Endothelial cell of umbilical vein (primary cell): ENCODE data around the gene CORO2B. TPM values are rescaled to one million over a fixed set of nuclear protein-coding genes. Genes with fewer than 3 reads are reported as not detected.

Experiments used
- BruUV-seq: library from RNA; stranded (reverse); fragments of 400-500 nt; replicated peaks from 2 replicates; lab custom pipeline; 2021; lab: Mats Ljungman, UMichigan
- CTCF ChIA-PET: fragments of 300-600, 350-600 bp; sonication (Branson Sonifier 250); formaldehyde crosslinking; loops from one replicate; lab custom pipeline; 2021; ENCODE audit warnings: antibody characterized with exemption, inconsistent platforms; lab: Charles Lee
- POLR2A ChIA-PET: fragments of 300-600, 350-600 bp; sonication (Branson Sonifier 250); formaldehyde crosslinking; loops from one replicate; lab custom pipeline; 2021; ENCODE audit warnings: antibody characterized with exemption, inconsistent platforms; lab: Charles Lee
- DNase-seq: peaks from one replicate; pipeline ENCODE4 v3.0.0-alpha.2; 2011; ENCODE audit warnings: low read depth, low spot score
- FAIRE-seq: peaks from 2 replicates; lab custom pipeline; 2011; peaks lifted over from hg19 to GRCh38; lab: Jason Lieb, UNC
- H2AFZ ChIP-seq: 2 replicates; pipeline ENCODE4 v1.6.0; 2012; ENCODE audit warnings: low read depth, low read length, control low read depth, inconsistent platforms
- H3K27ac ChIP-seq: 2 replicates; pipeline ENCODE4 v1.5.1; 2011; ENCODE audit warnings: low read depth, mild to moderate bottlenecking, control low read depth, low read length, moderate library complexity; ENCODE audit not compliant: insufficient read depth
- H3K27me3 ChIP-seq, 2 experiments: 2 replicates each; pipeline versions ENCODE4 v1.6.0 to v1.6.1; 2011; ENCODE audit warnings: low read length in 2 of 2, mixed read lengths in 1 of 2; ENCODE audit not compliant: control insufficient read depth in 2 of 2, insufficient read depth in 2 of 2
- H3K36me3 ChIP-seq, 2 experiments: 2 replicates in 1 of 2; 3 replicates in 1 of 2; pipeline ENCODE4 v1.5.1; 2011; ENCODE audit warnings: low read length in 2 of 2, mild to moderate bottlenecking in 1 of 2, moderate library complexity in 1 of 2; ENCODE audit not compliant: control insufficient read depth in 2 of 2, insufficient read depth in 2 of 2; ENCODE audit errors: extremely low read depth in 1 of 2
- H3K4me1 ChIP-seq: 3 replicates; pipeline ENCODE4 v1.5.1; 2011; ENCODE audit warnings: mild to moderate bottlenecking, low read length; ENCODE audit not compliant: control insufficient read depth, insufficient read depth; ENCODE audit errors: extremely low read depth
- H3K4me2 ChIP-seq: 2 replicates; pipeline ENCODE4 v1.6.1; 2011; ENCODE audit warnings: low read length, control low read depth, mixed read lengths; ENCODE audit not compliant: insufficient read depth
- H3K4me3 ChIP-seq, 3 experiments: fragments of 200-600 bp in 1 of 3; sonication (generic), shearing (Covaris generic) in 1 of 3; replicated peaks in 1 of 3; 2 replicates each; pipeline ENCODE4 v1.5.1; 2011 to 2016; ENCODE audit warnings: control low read depth in 3 of 3, low read length in 3 of 3, mild to moderate bottlenecking in 2 of 3, inconsistent platforms in 1 of 3, low read depth in 1 of 3, moderate library complexity in 1 of 3; ENCODE audit not compliant: insufficient read depth in 1 of 3
- H3K79me2 ChIP-seq: 2 replicates; pipeline ENCODE4 v1.6.0; 2012; ENCODE audit warnings: low read length, inconsistent platforms; ENCODE audit not compliant: control insufficient read depth, insufficient read depth
- H3K9ac ChIP-seq: replicated peaks from 2 replicates; pipeline ENCODE3; 2011; ENCODE audit warnings: low read length, control low read depth; ENCODE audit not compliant: insufficient read depth; ENCODE audit errors: extremely low read depth
- H3K9me1 ChIP-seq: replicated peaks from 3 replicates; pipeline ENCODE4 v1.6.0; 2011; ENCODE audit warnings: mild to moderate bottlenecking, low read length; ENCODE audit not compliant: control insufficient read depth, insufficient read depth; ENCODE audit errors: extremely low read depth
- H3K9me3 ChIP-seq: replicated peaks from 2 replicates; pipeline ENCODE4 v1.5.1; 2012; ENCODE audit warnings: low read length, inconsistent platforms; ENCODE audit not compliant: control insufficient read depth, insufficient read depth
- H4K20me1 ChIP-seq: replicated peaks from 2 replicates; pipeline ENCODE3; 2011; ENCODE audit warnings: mild to moderate bottlenecking, low read length; ENCODE audit not compliant: control insufficient read depth, insufficient read depth; ENCODE audit errors: extremely low read depth
- CTCF ChIP-seq, 2 donors: IDR thresholded peaks; 1 replicate in 1 of 2; 2 replicates in 1 of 2; pipeline ENCODE4 v1.5.1; 2011; ENCODE audit warnings: low read length in 2 of 2, mild to moderate bottlenecking in 2 of 2, moderate library complexity in 2 of 2, control low read depth in 1 of 2, inconsistent platforms in 1 of 2, low read depth in 1 of 2; ENCODE audit not compliant: insufficient read depth in 1 of 2; ENCODE audit errors: extremely low read depth in 1 of 2
- EZH2 ChIP-seq: IDR thresholded peaks from 2 replicates; pipeline ENCODE4 v1.6.1; 2012; ENCODE audit warnings: borderline replicate concordance, low read depth, mild to moderate bottlenecking, moderate library complexity, low read length, inconsistent platforms; ENCODE audit not compliant: severe bottlenecking
- FOS ChIP-seq: IDR thresholded peaks from 2 replicates; pipeline ENCODE4 v1.6.1; 2011; ENCODE audit warnings: mild to moderate bottlenecking, low read length, moderate library complexity, borderline replicate concordance; ENCODE audit not compliant: insufficient read depth
- GATA2 ChIP-seq: IDR thresholded peaks from 2 replicates; pipeline ENCODE4 v1.7.0; 2011; ENCODE audit warnings: low read depth, mild to moderate bottlenecking, moderate library complexity, mixed read lengths, low read length; ENCODE audit not compliant: insufficient read length, insufficient read depth
- JUN ChIP-seq: IDR thresholded peaks from 2 replicates; pipeline ENCODE4 v1.6.1; 2011; ENCODE audit warnings: borderline replicate concordance, low read depth; ENCODE audit not compliant: insufficient read length, insufficient read depth
- MYC ChIP-seq: IDR thresholded peaks from one replicate; pipeline ENCODE4 v1.6.1; 2011; ENCODE audit warnings: mild to moderate bottlenecking, low read depth, low read length
- POLR2A ChIP-seq: IDR thresholded peaks from 2 replicates; pipeline ENCODE4 v1.6.1; 2012; ENCODE audit warnings: low read depth, mild to moderate bottlenecking, control low read depth, low read length
- POLR2AphosphoS5 ChIP-seq: IDR thresholded peaks from 2 replicates; pipeline ENCODE4 v1.6.1; 2012; ENCODE audit warnings: low read depth, mild to moderate bottlenecking, control low read depth, low read length, moderate library complexity; ENCODE audit not compliant: insufficient read depth
- dilution Hi-C: fragments of 300-500 bp; cut with MboI; formaldehyde crosslinking; loops from one replicate; pipeline ENCODE4 v1.15.0; 2019; ENCODE audit warnings: low sequenced_read_pairs; ENCODE audit not compliant: extremely low pct_ligation_motif_present
- intact Hi-C: fragments of 100-400 bp; cut with micrococcal nuclease; formaldehyde crosslinking; loops from one replicate; pipeline ENCODE4 v1.10.0; 2022
- polyA plus RNA-seq, 4 experiments: library from polyadenylated mRNA; depleted of rRNA in 3 of 4; stranded (reverse) in 3 of 4; unstranded in 1 of 4; fragments of >200 nt; gene quantifications; 2 replicates each; pipeline versions ENCODE4 v1.2.1 to v1.2.3, GENCODE V29; 2011 to 2012; ENCODE audit warnings: missing spikeins in 1 of 4
- total RNA-seq: library from RNA; stranded (reverse); gene quantifications from 2 replicates; pipeline ENCODE4 v1.2.3, GENCODE V29; 2021
- TF ChIP-seq, protein P1 (sequence below): IDR thresholded peaks from 2 replicates; pipeline ENCODE4 v1.6.1; 2011; ENCODE audit not compliant: insufficient read depth, insufficient read length

CORO2B gene
- total and polyA plus RNA-seq, 2 donors (not counting 3 experiments of a cell fraction or from before 2014, with no cell fraction given): 2.4 to 3.7 TPM

DNA sequence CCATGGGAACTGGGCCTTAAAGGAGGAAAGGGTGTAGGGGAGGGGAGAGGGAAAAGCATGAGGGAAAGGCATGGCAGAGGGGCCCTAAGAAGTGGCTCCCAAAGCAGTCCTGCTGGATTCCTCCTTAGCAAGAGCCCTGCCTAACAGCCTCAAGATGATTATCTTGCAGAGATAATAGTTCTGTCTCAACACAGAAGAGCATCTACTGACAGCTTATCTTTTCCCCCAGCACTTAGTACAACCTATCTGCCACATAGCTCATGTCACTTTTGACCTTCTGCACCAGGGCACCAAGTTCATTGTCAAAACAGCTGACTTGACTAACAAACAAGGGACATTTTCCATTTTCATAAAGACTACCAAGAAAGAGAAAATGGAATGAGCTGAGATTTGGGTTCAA lies 155.6 kb downstream of the CORO2B start:
- no peak for DNase-seq
- no peak overlapping the region for H3K4me2 ChIP-seq
- dilution Hi-C loops (no loop called here), intact Hi-C loops (no loop called here)
- peaks cover 9 to 12% of the 10 kb centered on the region in 2 experiments for H3K27me3 ChIP-seq
- H4K20me1 ChIP-seq: no peaks in the 10 kb centered on the region
- no peak for FAIRE-seq
- no peak overlapping the region for H2AFZ ChIP-seq
- BruUV-seq: no TSS peak
- ChIA-PET POLR2A (interaction anchor here (0.6 kb wide), 1 partner anchor 28 kb away, joined by 9 read pairs; no protein-coding TSS in a partner anchor), CTCF (interaction anchor here (0.7 to 3.4 kb wide), 7 partner anchors 14 to 184 kb away, joined by 3 to 22 read pairs (median 3); no protein-coding TSS in a partner anchor)
- H3K79me2 ChIP-seq: no peaks in the 10 kb centered on the region
- H3K36me3 ChIP-seq: no peaks in the 10 kb centered on the region
- peaks cover 2% of the 10 kb centered on the region for H3K4me1 ChIP-seq
- H3K9me3 ChIP-seq: no peaks in the 10 kb centered on the region
- no peak overlapping the region for H3K9ac ChIP-seq
- no peaks in the 10 kb centered on the region for H3K9me1 ChIP-seq
- no peak overlapping the region for H3K27ac ChIP-seq
- H3K4me3 ChIP-seq: no peak overlapping the region
- no peak for TF ChIP-seq CTCF (IDR thresholded peaks at IDR 0.05; ENCODE audit: extremely low read depth in 1 of 2, insufficient read depth in 1 of 2, low read depth in 1 of 2, low read length in 2 of 2)
- no peak for TF ChIP-seq GATA2
- TF ChIP-seq EZH2: no peak
- TF ChIP-seq MYC: no peak
- TF ChIP-seq, protein P1, sequence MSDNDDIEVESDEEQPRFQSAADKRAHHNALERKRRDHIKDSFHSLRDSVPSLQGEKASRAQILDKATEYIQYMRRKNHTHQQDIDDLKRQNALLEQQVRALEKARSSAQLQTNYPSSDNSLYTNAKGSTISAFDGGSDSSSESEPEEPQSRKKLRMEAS: no peak
- TF ChIP-seq FOS: no peak
- no peak for TF ChIP-seq JUN
- no peak for TF ChIP-seq POLR2AphosphoS5
- TF ChIP-seq POLR2A: no peak
